H1 (cell line): ENCODE data around the gene PHTF2. TPM values are rescaled to one million over a fixed set of nuclear protein-coding genes. Genes with fewer than 3 reads are reported as not detected.

Experiments used
- CTCF ChIA-PET: fragments of 300-600 bp; sonication (Branson Sonifier 250); formaldehyde crosslinking; loops from one replicate; lab custom pipeline; 2021; ENCODE audit not compliant: partially characterized antibody; lab: Charles Lee
- POLR2A ChIA-PET: fragments of 300-600 bp; sonication (Branson Sonifier 250); formaldehyde crosslinking; loops from one replicate; lab custom pipeline; 2021; ENCODE audit warnings: inconsistent platforms; ENCODE audit not compliant: partially characterized antibody; lab: Charles Lee
- DNase-seq, 2 experiments: peaks; one replicate each; pipeline versions ENCODE4 v3.0.0 to v3.0.0-alpha.2; 2010 to 2022; ENCODE audit warnings: low spot score in 2 of 2, low read depth in 1 of 2, mixed read lengths in 1 of 2
- FAIRE-seq: peaks from 2 replicates; lab custom pipeline; 2011; peaks lifted over from hg19 to GRCh38; lab: Jason Lieb, UNC
- H2AFZ ChIP-seq: 2 replicates; pipeline ENCODE4 v1.8.1; 2012; ENCODE audit warnings: low read length, inconsistent platforms
- H2AK5ac ChIP-seq: 2 replicates; pipeline ENCODE4 v1.6.1; 2013; ENCODE audit warnings: low read depth, low read length
- H2BK120ac ChIP-seq: replicated peaks from 2 replicates; pipeline ENCODE3; 2013; ENCODE audit warnings: low read depth, low read length, inconsistent platforms
- H2BK12ac ChIP-seq: 2 replicates; pipeline ENCODE4 v1.6.1; 2013; ENCODE audit warnings: low read depth, low read length
- H2BK15ac ChIP-seq: 2 replicates; pipeline ENCODE4 v1.6.1; 2013; ENCODE audit warnings: low read length
- H2BK20ac ChIP-seq: 2 replicates; pipeline ENCODE4 v1.6.1; 2013; ENCODE audit warnings: low read length
- H2BK5ac ChIP-seq: 2 replicates; pipeline ENCODE4 v1.6.1; 2013; ENCODE audit warnings: low read depth, low read length
- H3K14ac ChIP-seq: 2 replicates; pipeline ENCODE4 v1.6.1; 2013; ENCODE audit warnings: inconsistent platforms; ENCODE audit not compliant: insufficient read length
- H3K18ac ChIP-seq: 2 replicates; pipeline ENCODE4 v1.6.1; 2013; ENCODE audit warnings: low read length; ENCODE audit errors: extremely low read depth
- H3K23ac ChIP-seq: 2 replicates; pipeline ENCODE4 v1.6.1; 2013; ENCODE audit warnings: inconsistent platforms; ENCODE audit not compliant: insufficient read length
- H3K23me2 ChIP-seq: 2 replicates; pipeline ENCODE4 v1.6.1; 2013; ENCODE audit warnings: low read depth, low read length
- H3K27ac ChIP-seq: 2 replicates; pipeline ENCODE4 v1.6.1; 2011; ENCODE audit warnings: low read depth, low read length, inconsistent platforms
- H3K27me3 ChIP-seq, 4 experiments: replicated peaks in 1 of 4; 1 replicate in 1 of 4; 2 replicates in 3 of 4; pipeline versions ENCODE4 v1.6.1 to v1.8.1; 2011 to 2013; ENCODE audit warnings: low read length in 3 of 4, mild to moderate bottlenecking in 3 of 4, inconsistent platforms in 2 of 4, mixed read lengths in 2 of 4, moderate library complexity in 1 of 4; ENCODE audit not compliant: control insufficient read depth in 3 of 4, insufficient read depth in 3 of 4; ENCODE audit errors: extremely low read depth in 1 of 4
- H3K36me3 ChIP-seq, 4 experiments: 2 replicates each; pipeline versions ENCODE4 v1.6.1 to v1.8.1; 2011 to 2013; ENCODE audit warnings: mild to moderate bottlenecking in 4 of 4, low read length in 3 of 4, moderate library complexity in 2 of 4, control low read depth in 1 of 4, inconsistent platforms in 1 of 4; ENCODE audit not compliant: insufficient read depth in 4 of 4, control insufficient read depth in 2 of 4
- H3K4ac ChIP-seq: replicated peaks from 2 replicates; pipeline ENCODE3; 2013; ENCODE audit warnings: low read length, low read depth, mixed read lengths, inconsistent platforms; ENCODE audit not compliant: insufficient read length
- H3K4me1 ChIP-seq, 4 experiments: replicated peaks in 1 of 4; 1 replicate in 1 of 4; 2 replicates in 3 of 4; pipeline versions ENCODE4 v1.6.1 to v1.8.1; 2011 to 2013; ENCODE audit warnings: low read length in 3 of 4, inconsistent platforms in 2 of 4, mixed read lengths in 1 of 4; ENCODE audit not compliant: insufficient read depth in 4 of 4, control insufficient read depth in 3 of 4
- H3K4me2 ChIP-seq, 2 experiments: 2 replicates each; pipeline versions ENCODE4 v1.6.1 to v1.8.1; 2011 to 2013; ENCODE audit warnings: low read depth in 2 of 2, low read length in 2 of 2, control low read depth in 1 of 2, inconsistent platforms in 1 of 2, mild to moderate bottlenecking in 1 of 2; ENCODE audit not compliant: insufficient read depth in 1 of 2
- H3K4me3 ChIP-seq, 4 experiments: fragments of 200-600, 300-600 bp in 1 of 4; sonication (generic), shearing (Covaris generic), sonication (Bioruptor Twin) in 1 of 4; 2 replicates each; pipeline versions ENCODE4 v1.5.1 to v1.8.1; 2011 to 2016; ENCODE audit warnings: low read length in 4 of 4, low read depth in 3 of 4, control low read depth in 2 of 4, inconsistent platforms in 2 of 4, mild to moderate bottlenecking in 2 of 4, mixed read lengths in 1 of 4, moderate library complexity in 1 of 4; ENCODE audit not compliant: insufficient read depth in 2 of 4; ENCODE audit errors: extremely low read depth in 1 of 4
- H3K56ac ChIP-seq: replicated peaks from 2 replicates; pipeline ENCODE3; 2013; ENCODE audit warnings: low read depth, mild to moderate bottlenecking, mixed read lengths, low read length, inconsistent platforms; ENCODE audit not compliant: insufficient read length
- H3K79me1 ChIP-seq: 2 replicates; pipeline ENCODE4 v1.6.1; 2013; ENCODE audit warnings: low read depth, low read length, control low read depth
- H3K79me2 ChIP-seq, 2 experiments: 2 replicates each; pipeline versions ENCODE4 v1.6.1 to v1.8.1; 2012 to 2013; ENCODE audit warnings: low read length in 2 of 2, mild to moderate bottlenecking in 2 of 2, inconsistent platforms in 1 of 2; ENCODE audit not compliant: insufficient read depth in 2 of 2, control insufficient read depth in 1 of 2
- H3K9ac ChIP-seq, 4 experiments: replicated peaks in 1 of 4; 1 replicate in 1 of 4; 2 replicates in 3 of 4; pipeline versions ENCODE4 v1.6.1 to v1.8.1; 2011 to 2013; ENCODE audit warnings: low read depth in 3 of 4, low read length in 3 of 4, control low read depth in 2 of 4, mild to moderate bottlenecking in 2 of 4, moderate library complexity in 2 of 4, inconsistent platforms in 1 of 4; ENCODE audit errors: extremely low read depth in 1 of 4
- H3K9me3 ChIP-seq, 2 experiments: 2 replicates each; pipeline versions ENCODE4 v1.6.1 to v1.8.1; 2012 to 2013; ENCODE audit warnings: mild to moderate bottlenecking in 2 of 2, moderate library complexity in 2 of 2, control low read depth in 1 of 2, inconsistent platforms in 1 of 2, low read depth in 1 of 2, low read length in 1 of 2, mixed read lengths in 1 of 2; ENCODE audit not compliant: insufficient read depth in 2 of 2
- H4K20me1 ChIP-seq, 2 experiments: replicated peaks in 1 of 2; 2 replicates each; pipeline versions ENCODE3 to v1.8.1; 2011 to 2013; ENCODE audit warnings: inconsistent platforms in 2 of 2, low read length in 2 of 2, mild to moderate bottlenecking in 1 of 2; ENCODE audit not compliant: insufficient read depth in 2 of 2, control insufficient read depth in 1 of 2
- H4K5ac ChIP-seq: 2 replicates; pipeline ENCODE4 v1.6.1; 2013; ENCODE audit warnings: low read length, low read depth, mixed read lengths, inconsistent platforms; ENCODE audit not compliant: insufficient read length
- H4K8ac ChIP-seq: 2 replicates; pipeline ENCODE4 v1.8.0; 2013; ENCODE audit warnings: mild to moderate bottlenecking, moderate library complexity, low read length, inconsistent platforms; ENCODE audit not compliant: insufficient read depth; ENCODE audit errors: extremely low read depth
- H4K91ac ChIP-seq: replicated peaks from 2 replicates; pipeline ENCODE3; 2013; ENCODE audit warnings: low read length, mixed read lengths, inconsistent platforms; ENCODE audit not compliant: insufficient read length
- WGBS, 2 experiments: shearing (Covaris generic) in 1 of 2; methylation state at CpG; one replicate each; pipeline versions ENCODE4 v1.1.6 to v1.1.7; 2013 to 2015; ENCODE audit warnings: low lambda C conversion rate in 2 of 2, mixed read lengths in 2 of 2, inconsistent platforms in 1 of 2, low coverage in 1 of 2, missing lambda C conversion rate in 1 of 2; ENCODE audit not compliant: insufficient replicate concordance in 2 of 2, insufficient coverage in 1 of 2, insufficient read length in 1 of 2; ENCODE audit errors: extremely low coverage in 1 of 2, missing lambda C conversion rate in 1 of 2; 5-methylcytosine and 5-hydroxymethylcytosine counted together
- polyA plus RNA-seq, 7 experiments: library from polyadenylated mRNA; depleted of rRNA in 3 of 7; stranded (reverse) in 5 of 7; unstranded in 2 of 7; fragments of >200 nt in 5 of 7; fragments of 200-250 nt in 2 of 7; gene quantifications; 1 replicate in 5 of 7; 2 replicates in 1 of 7; 4 replicates in 1 of 7; pipeline versions ENCODE4 v1.2.1 to v1.2.3, GENCODE V29; 2011 to 2013; ENCODE audit warnings: missing spikeins in 2 of 7, mixed read lengths in 2 of 7
- total RNA-seq: library from RNA; stranded (reverse); fragmentation: NEBNext Ultra II Directional; extraction: Animal tissue kit (Norgen Biotek cat#: 25700); gene quantifications from 2 replicates; pipeline ENCODE4 v1.2.1, GENCODE V29; 2021

Gene PHTF2
- total and polyA plus RNA-seq, 2 of the 8 experiments (the other 6 are each of a cell fraction or from before 2014, with no cell fraction given) = 9.0 to 25.4 TPM

DNA sequence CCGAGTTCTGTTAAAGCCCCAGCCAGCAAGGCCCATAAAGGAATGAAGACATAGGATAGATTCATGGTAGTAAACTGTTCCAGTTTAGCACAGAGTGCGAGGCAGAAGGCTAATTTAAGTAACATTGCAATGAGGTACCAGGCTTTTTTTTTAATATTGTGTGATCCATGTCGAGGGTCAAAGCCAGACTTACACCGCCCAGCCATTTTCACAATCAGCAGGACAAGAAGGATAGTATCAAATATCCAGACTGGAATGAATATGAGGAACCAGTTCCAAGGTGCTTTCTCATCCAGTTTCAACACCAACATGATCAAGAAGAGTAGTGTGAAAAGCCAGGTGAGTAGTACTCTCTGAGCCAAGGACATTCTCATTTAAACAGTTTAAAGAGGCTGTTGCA is 4.6 kb upstream of the PHTF2 start:
- DNase-seq = no peak
- WGBS, 2 experiments = 91% methylated on average over 4 of the region's 4 CpGs; no CpG with 5 or more reads in 1 of the 2 experiments
- H4K20me1 ChIP-seq = peaks cover 0 to 2% of the 10 kb centered on the region in 2 experiments
- no peak overlapping the region for H3K4ac ChIP-seq
- FAIRE-seq = no peak
- CTCF ChIA-PET = no interaction called here
- peaks cover 0 to 26% of the 10 kb centered on the region in 2 experiments; a peak in 2 of 4 replicates for H3K79me2 ChIP-seq
- POLR2A ChIA-PET = no interaction called here
- no peak overlapping the region for H2AK5ac ChIP-seq
- no peak overlapping the region for H2BK12ac ChIP-seq
- no peak overlapping the region for H2BK20ac ChIP-seq
- peaks cover 0 to 4% (median 0%) of the 10 kb centered on the region in 4 experiments; a peak in 1 of 8 replicates for H3K36me3 ChIP-seq
- H3K27ac ChIP-seq = no peak overlapping the region
- H4K5ac ChIP-seq = no peak overlapping the region
- H3K9me3 ChIP-seq = no peaks in the 10 kb centered on the region
- H3K9ac ChIP-seq = no peak overlapping the region
- no peak overlapping the region for H2BK120ac ChIP-seq
- no peak overlapping the region for H3K14ac ChIP-seq
- H3K4me3 ChIP-seq = no peak overlapping the region
- H3K27me3 ChIP-seq = no peaks in the 10 kb centered on the region
- no peak overlapping the region for H3K56ac ChIP-seq
- H2BK5ac ChIP-seq = no peak overlapping the region
- no peaks in the 10 kb centered on the region for H3K79me1 ChIP-seq
- H3K4me2 ChIP-seq = no peak overlapping the region
- H3K23me2 ChIP-seq = no peaks in the 10 kb centered on the region
- H4K8ac ChIP-seq = no peak overlapping the region
- H2BK15ac ChIP-seq = no peak overlapping the region
- peaks cover 0 to 2% (median under 1%) of the 10 kb centered on the region in 4 experiments; a peak in 2 of 7 replicates for H3K4me1 ChIP-seq
- no peak overlapping the region for H2AFZ ChIP-seq
- H3K18ac ChIP-seq = no peak overlapping the region
- no peak overlapping the region for H4K91ac ChIP-seq
- H3K23ac ChIP-seq = no peak overlapping the region
